GM12891 (cell line): ENCODE results near the gene OGDHL.
"Not testable (repeated sequence)": the region's sequence is repeated elsewhere in the genome, so short reads cannot be mapped to it uniquely, and the experiment has no call there.

ENCODE experiments used
- DNase-seq: peaks from one replicate; pipeline ENCODE4 v3.0.0; 2011; ENCODE audit warnings: low spot score; ENCODE audit not compliant: insufficient read length
- FAIRE-seq: peaks from 2 replicates; lab custom pipeline; 2011; peaks lifted over from hg19 to GRCh38; lab: Jason Lieb, UNC
- PAX5 ChIP-seq: IDR thresholded peaks from 2 replicates; pipeline ENCODE4 v1.6.1; 2011; ENCODE audit warnings: low read length, moderate library complexity, mild to moderate bottlenecking; ENCODE audit not compliant: insufficient read depth, severe bottlenecking
- POLR2A ChIP-seq: IDR thresholded peaks from 2 replicates; pipeline ENCODE4 v1.6.1; 2011; ENCODE audit warnings: low read depth, low read length, control low read depth
- POLR2AphosphoS5 ChIP-seq: IDR thresholded peaks from 2 replicates; pipeline ENCODE4 v1.6.1; 2011; ENCODE audit warnings: low read depth, low read length, control low read depth
- POU2F2 ChIP-seq: IDR thresholded peaks from 2 replicates; pipeline ENCODE4 v1.6.1; 2011; ENCODE audit warnings: low read depth, mild to moderate bottlenecking, control low read depth, low read length, moderate library complexity
- SPI1 ChIP-seq: IDR thresholded peaks from 2 replicates; pipeline ENCODE4 v1.6.1; 2011; ENCODE audit warnings: low read depth, low read length, control low read depth
- TAF1 ChIP-seq: IDR thresholded peaks from 2 replicates; pipeline ENCODE4 v1.6.1; 2011; ENCODE audit warnings: low read depth, low read length, control low read depth

Gene OGDHL

DNA sequence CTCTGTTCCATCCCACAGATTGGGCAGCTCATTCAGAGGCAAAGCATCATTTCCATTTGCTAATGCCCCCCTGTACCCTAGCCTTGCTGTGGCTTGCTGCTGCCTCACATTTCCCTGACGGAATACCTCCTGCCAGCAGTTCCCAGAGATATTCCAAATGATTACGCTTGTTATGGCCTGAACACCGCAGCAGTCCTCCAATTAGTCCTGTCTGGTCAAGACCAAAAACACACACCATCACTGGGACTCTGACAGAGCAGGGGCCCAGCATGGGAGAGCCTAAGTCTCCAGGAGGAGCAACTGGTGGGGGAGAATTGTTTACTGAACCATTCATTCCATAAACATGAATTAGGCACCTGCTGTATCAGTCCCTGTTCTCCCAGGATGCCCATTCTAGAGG, 6.1 kb downstream of the OGDHL start:
- no peak for DNase-seq
- FAIRE-seq: no peak
- TF ChIP-seq TAF1: no peak
- TF ChIP-seq POLR2A: no peak
- TF ChIP-seq POLR2AphosphoS5: no peak
- TF ChIP-seq POU2F2: no peak

DNA sequence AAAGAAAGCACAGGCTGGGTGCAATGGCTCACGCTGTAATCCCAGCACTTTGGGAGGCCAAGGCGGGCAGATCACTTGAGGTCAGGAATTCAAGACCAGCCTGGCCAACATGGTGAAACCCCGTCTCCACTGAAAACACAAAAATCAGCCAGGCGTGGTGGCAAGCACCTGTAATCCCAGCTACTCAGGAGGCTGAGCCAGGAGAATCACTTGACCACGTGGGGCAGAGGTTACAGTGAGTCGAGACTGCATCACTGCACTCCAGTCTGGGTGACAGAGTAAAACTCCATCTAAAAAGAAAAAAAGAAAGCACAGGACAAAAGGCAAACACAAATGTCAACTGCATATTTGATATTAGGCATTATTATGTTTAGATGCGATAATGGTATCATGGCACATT, 7.2 kb downstream of the OGDHL start:
- not testable (repeated sequence) for FAIRE-seq, DNase-seq

DNA sequence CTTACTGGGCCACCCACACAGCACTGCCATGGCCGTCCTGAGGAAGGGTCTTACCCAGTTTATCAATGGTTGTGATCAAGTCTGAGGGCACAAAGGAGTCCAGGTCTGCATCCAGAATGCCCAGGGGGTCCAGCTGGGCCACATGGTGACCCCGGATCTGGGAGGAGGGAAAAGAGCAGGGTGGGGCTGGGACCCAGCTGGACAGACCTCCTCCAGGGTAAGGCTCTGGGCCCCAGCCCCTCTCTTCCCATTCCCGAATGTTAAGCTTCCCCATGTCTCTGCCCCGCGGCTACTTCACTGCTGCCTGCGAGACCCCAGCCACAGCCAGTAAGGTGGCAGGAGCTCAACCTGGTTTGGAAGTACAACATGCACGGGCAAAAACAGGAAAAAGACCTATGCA, 9.5 kb downstream of the OGDHL start:
- no peak for TF ChIP-seq SPI1
- TF ChIP-seq POLR2A: no peak
- TF ChIP-seq POU2F2: no peak
- no peak for TF ChIP-seq POLR2AphosphoS5
- no peak for TF ChIP-seq TAF1
- TF ChIP-seq PAX5: no peak
- FAIRE-seq (no peak), DNase-seq (no peak)

DNA sequence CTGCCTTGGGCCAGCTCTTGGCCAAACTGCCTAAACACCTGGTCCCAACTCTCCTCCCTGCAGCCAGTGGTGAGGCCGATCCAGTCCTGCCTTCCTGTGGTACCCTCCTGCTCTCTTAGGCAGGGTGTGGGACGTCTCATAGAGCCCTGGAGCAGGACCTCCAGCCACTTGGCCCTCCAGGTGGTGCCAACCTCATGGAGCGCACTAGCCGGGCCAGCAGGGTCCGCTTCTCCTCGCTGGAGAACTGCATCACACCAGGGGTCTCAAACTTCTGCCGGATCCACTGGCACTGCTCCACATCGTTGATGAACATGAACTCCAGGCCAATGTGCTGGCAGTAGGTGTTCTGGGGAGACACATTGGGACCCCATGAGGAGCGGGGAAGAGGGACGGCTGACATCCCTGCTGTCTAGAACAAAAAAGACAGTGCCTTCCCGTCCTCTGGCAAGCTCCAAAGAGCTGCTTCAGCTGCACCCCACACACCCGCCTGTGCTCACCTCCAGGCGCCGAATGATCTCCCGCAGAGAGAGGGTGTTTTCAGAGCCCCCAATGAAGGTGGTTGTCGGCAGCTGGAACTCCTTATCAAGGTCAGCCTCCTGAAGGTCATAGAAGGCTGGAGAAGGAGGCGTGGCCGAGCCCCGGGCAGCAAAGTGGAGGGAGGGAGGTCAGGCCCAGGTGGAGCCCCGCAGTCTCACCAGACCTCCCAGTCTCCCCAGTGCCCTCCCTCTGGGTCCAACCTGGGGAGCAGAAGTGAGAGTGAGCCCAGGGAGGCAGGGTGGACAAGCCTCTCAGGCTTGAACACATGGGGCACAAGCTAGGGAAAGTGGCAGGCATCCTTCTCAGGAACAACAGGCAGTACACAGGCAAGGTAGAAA, 10.2 kb downstream of the OGDHL start:
- TF ChIP-seq SPI1 (no peak), POLR2A (no peak), PAX5 (no peak), POU2F2 (no peak), TAF1 (no peak), POLR2AphosphoS5 (no peak)
- FAIRE-seq: no peak
- DNase-seq: no peak

DNA sequence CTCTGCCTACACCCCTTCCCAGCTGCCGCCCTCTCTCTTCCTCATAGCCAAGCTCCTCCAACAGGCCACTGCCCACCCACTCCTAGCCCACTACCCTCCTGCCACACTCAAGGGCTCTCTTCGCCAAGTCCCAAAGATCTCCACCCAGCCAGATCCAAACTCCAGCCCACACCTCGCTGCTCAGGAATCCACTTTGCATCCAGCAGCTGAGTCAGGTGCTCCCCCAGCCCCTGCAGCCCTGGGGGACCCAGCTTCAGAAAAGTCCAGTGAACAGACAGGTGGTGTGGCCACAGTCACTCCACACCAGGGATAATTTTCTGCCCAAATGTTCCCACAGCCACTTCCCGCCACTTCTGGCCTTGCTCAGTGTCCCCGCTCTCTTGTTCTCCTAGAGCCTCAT, 10.9 kb downstream of the OGDHL start:
- no peak for FAIRE-seq
- no peak for DNase-seq
- TF ChIP-seq POU2F2: no peak
- TF ChIP-seq POLR2AphosphoS5: no peak
- TF ChIP-seq POLR2A: no peak
- TF ChIP-seq TAF1: no peak
- TF ChIP-seq PAX5: no peak

DNA sequence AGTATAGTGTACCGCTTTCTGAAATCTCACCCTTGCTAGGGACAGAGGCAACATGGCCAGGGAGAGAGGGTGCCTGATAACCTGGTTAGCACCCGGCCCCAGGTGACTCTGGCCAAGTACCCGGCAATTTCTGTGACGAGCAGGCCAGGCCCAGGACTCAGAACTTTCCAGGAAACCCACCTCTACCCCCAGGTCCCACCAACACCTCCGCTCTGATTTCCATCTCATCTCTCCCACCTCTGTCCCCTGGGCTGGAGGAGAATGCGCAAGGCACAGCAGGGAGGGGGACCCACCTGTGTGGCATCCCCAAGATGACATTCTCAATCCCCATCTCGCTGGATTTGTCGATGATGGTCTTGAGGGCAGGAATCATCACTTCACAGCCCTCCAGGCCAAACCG, 11.6 kb downstream of the OGDHL start:
- no peak for DNase-seq
- no peak for TF ChIP-seq TAF1
- TF ChIP-seq PAX5: no peak
- TF ChIP-seq POLR2AphosphoS5: no peak
- no peak for TF ChIP-seq POU2F2
- no peak for TF ChIP-seq POLR2A
- TF ChIP-seq SPI1: no peak
- no peak for FAIRE-seq

DNA sequence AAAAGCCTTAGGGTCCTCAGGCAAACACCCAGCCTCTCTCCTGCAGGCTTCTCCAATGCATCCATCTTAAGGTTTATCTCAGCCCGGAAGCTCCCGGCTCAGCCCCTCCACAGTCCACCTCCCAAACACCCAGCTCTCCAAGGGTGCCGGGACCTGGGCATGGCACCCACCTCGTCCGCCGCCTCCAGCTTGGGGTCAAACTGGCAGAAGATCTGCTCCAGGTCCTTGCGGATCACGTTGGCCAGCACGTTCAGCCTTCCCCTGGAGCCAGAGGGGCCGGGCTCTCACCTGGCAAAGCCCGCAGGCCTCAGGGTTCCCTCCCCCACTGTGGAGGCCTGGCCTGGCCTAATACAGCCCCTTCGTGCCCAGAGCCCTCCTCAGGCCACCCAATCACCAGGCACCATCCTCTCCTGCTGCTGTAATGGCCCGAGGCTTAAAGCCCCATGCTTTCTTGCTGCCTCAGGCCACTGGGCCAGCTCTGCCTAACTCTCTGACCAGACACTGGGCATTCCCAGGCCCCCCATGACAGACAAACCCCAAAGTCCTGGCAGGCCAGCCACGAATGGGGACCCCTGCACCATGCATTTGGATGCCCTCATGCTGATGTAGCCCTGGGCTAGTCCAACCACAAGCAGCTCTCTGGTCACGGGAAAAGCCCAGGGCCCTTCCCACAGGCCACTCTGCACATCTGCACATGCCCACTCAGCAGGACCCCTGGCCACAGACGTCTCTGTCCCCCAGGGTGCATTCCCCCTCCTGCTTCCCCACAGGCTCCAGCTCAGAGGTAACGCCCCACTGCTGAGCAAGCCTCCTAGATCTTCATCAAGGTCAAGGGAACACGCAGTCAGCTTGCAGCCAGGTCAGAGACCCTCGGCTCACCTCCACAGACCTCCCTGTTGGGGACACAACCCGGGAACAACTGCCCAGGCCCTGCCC, 12.3 kb downstream of the OGDHL start:
- DNase-seq (no peak), FAIRE-seq (no peak)
- TF ChIP-seq POLR2AphosphoS5: no peak
- no peak for TF ChIP-seq PAX5
- TF ChIP-seq POLR2A: no peak
- TF ChIP-seq POU2F2: no peak
- no peak for TF ChIP-seq TAF1
- no peak for TF ChIP-seq SPI1

DNA sequence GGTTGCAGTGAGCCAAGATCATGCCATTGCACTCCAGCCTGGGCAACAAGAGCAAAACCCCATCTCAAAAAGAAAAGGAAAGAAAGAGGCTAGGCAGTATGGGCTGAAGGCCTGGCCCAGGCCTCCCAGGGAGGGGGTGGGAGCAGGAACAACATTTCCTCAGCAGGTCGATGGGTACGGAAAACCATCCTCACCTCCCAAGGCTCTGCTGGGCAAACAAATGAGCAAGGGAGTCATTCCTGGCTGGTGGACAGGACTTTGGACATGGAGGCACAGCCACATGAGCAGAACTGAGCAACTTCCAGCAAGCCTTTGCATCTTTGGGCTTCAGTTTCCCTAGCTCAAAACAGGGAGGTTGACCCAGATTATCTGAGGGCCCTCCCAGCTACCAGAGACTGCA, 13.0 kb downstream of the OGDHL start:
- no peak for FAIRE-seq
- TF ChIP-seq POU2F2 (no peak), POLR2AphosphoS5 (no peak), POLR2A (no peak), SPI1 (no peak), PAX5 (no peak), TAF1 (no peak)

DNA sequence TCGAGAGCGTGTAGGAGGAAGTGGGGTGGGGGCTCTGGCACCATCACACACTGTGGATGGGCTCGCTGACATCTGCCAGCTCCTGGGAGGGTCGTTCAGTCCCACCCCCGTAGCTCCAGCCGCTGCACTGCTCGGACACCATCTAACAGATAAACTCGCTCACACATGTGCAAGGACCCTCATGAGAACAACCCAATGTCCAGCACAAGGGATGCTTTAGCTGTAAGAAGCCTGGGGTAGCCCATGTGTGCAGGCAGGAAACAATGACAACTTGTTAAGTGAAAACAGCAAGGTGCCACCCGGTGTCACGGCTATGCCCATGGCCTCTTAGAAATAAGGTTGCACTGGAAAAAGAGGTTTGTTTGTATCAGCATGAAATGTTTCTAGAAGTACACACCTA, 14.1 kb downstream of the OGDHL start:
- DNase-seq (no peak), FAIRE-seq (no peak)
- TF ChIP-seq POLR2AphosphoS5 (no peak), POLR2A (no peak), POU2F2 (no peak)

More for the DNA sequence above, 13.0 kb downstream of the OGDHL start:
- no peak for DNase-seq

DNA sequence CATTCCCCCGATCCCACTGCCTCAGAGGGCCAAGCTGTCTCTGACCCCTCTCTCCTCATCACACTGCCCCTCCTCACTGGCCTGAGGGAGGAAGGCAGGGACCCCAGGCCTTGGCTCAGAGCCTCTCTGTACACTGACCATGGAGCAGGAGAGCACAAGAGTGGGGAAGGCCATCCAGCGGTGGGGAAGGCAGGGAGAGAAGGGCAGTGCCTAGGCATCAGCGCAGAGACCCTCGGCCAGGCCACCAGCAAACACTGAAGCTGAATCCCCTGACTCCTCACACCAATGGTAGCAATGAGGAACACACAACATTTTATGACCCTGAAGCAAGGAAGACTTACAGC, 14.8 kb downstream of the OGDHL start:
- FAIRE-seq (no peak), DNase-seq (no peak)
- TF ChIP-seq SPI1 (no peak), TAF1 (no peak), PAX5 (no peak), POLR2A (no peak), POLR2AphosphoS5 (no peak), POU2F2 (no peak)
